Measurements from ENCODE around the gene SLC15A2.

DNA sequence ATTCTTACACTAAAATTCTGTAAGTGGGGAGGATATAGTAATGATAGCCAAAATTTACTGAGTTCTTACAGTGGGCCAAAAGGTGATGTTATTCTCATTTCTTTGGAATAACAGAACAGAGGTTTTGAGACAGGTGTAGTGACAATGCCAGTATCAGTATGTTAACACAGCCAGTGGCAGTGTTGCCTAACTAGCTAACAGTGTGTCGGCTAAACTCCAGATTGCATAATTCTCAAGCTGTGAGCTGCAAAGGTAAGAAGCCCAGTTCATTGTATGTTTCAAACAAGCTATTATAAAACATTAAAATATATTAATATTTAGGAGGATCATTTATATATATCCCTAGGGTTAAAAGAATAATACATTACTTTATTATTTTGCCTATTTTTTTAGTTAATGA, 920 bp downstream of the SLC15A2 start:
- no peak for TF ChIP-seq EZH2 (IDR thresholded peaks at IDR 0.05; ENCODE audit: insufficient read depth, low read length)
- no peak for TF ChIP-seq CTCF (IDR thresholded peaks at IDR 0.05; ENCODE audit: insufficient read depth, low read depth, low read length)
